SK-N-SH treated with all-trans-retinoic acid at 6 μM for 48 hours (cell line): ENCODE measurements around the gene NDUFS4.

ENCODE experiments used
- ARNTL ChIP-seq: fragments of 450-650 bp; formaldehyde crosslinking; IDR thresholded peaks from 2 replicates; pipeline ENCODE4 v1.5.0; 2020; ENCODE audit warnings: low read depth, mild to moderate bottlenecking, moderate library complexity, borderline replicate concordance
- GLIS3 ChIP-seq: fragments of 250-450 bp; sonication (Bioruptor Pico); IDR thresholded peaks from 2 replicates; pipeline ENCODE4 v1.5.0; 2020; ENCODE audit warnings: mild to moderate bottlenecking, moderate library complexity
- OSR1 ChIP-seq: fragments of 250-450 bp; sonication (Bioruptor Pico); IDR thresholded peaks from 2 replicates; pipeline ENCODE4 v1.8.0; 2022; ENCODE audit warnings: moderate library complexity, mild to moderate bottlenecking, inconsistent platforms
- ZC3H10 ChIP-seq: fragments of 250-450 bp; sonication (Bioruptor Pico); IDR thresholded peaks from 2 replicates; pipeline ENCODE4 v1.5.1; 2021; ENCODE audit warnings: mild to moderate bottlenecking, moderate library complexity
- ZFP3 ChIP-seq: fragments of 250-450 bp; sonication (Bioruptor Pico); IDR thresholded peaks from 2 replicates; pipeline ENCODE4 v1.5.0; 2020; ENCODE audit warnings: mild to moderate bottlenecking, moderate library complexity
- ZNF565 ChIP-seq: fragments of 450-650 bp; formaldehyde crosslinking; conservative IDR thresholded peaks from 2 replicates; pipeline ENCODE4 v1.5.0; 2020; ENCODE audit warnings: low read depth, mild to moderate bottlenecking, moderate library complexity
- ZNF8 ChIP-seq: fragments of 450-650 bp; formaldehyde crosslinking; IDR thresholded peaks from 2 replicates; pipeline ENCODE4 v1.5.0; 2020; ENCODE audit warnings: mild to moderate bottlenecking, moderate library complexity
- TF ChIP-seq, protein P1 (sequence below): fragments of 250-450 bp; sonication (Bioruptor Pico); IDR thresholded peaks from 2 replicates; pipeline ENCODE4 v1.8.0; 2020; ENCODE audit warnings: mild to moderate bottlenecking, moderate library complexity, borderline replicate concordance
- TF ChIP-seq, protein P2 (sequence below): fragments of 250-450 bp; sonication (Bioruptor Pico); IDR thresholded peaks from 2 replicates; pipeline ENCODE4 v1.5.1; 2020; ENCODE audit warnings: low read depth, mild to moderate bottlenecking, moderate library complexity
- TF ChIP-seq, protein P3 (sequence below): fragments of 250-450 bp; sonication (Bioruptor Pico); IDR thresholded peaks from 2 replicates; pipeline ENCODE4 v1.5.0; 2020; ENCODE audit warnings: mild to moderate bottlenecking, moderate library complexity

DNA sequence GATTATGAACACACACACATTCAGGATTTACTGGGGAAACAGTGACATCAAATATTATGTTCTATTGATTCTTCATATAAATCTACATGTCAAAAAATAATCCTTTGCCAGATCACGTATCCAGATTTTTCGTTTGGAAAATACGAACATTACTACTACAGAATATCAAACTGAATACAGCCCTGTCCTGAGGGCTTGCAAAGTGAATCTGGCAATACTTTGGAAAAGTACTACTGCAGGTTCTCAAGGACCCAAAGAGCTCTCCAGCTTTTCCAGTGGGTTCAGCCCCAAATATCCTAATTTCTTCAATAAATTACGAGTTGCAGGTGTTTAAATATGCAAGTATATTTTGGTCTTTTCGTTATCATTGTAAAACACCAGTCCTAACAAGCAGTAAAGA lies 411 bp upstream of the NDUFS4 start:
- TF ChIP-seq ZFP3 (CRISPR knock-in tag) (no peak), ZC3H10 (CRISPR knock-in tag) (no peak), ZNF8 (CRISPR knock-in tag) (no peak), GLIS3 (CRISPR knock-in tag) (no peak), ARNTL (CRISPR knock-in tag) (no peak), ZNF565 (CRISPR knock-in tag) (no peak), OSR1 (no peak)
- TF ChIP-seq, protein P1, sequence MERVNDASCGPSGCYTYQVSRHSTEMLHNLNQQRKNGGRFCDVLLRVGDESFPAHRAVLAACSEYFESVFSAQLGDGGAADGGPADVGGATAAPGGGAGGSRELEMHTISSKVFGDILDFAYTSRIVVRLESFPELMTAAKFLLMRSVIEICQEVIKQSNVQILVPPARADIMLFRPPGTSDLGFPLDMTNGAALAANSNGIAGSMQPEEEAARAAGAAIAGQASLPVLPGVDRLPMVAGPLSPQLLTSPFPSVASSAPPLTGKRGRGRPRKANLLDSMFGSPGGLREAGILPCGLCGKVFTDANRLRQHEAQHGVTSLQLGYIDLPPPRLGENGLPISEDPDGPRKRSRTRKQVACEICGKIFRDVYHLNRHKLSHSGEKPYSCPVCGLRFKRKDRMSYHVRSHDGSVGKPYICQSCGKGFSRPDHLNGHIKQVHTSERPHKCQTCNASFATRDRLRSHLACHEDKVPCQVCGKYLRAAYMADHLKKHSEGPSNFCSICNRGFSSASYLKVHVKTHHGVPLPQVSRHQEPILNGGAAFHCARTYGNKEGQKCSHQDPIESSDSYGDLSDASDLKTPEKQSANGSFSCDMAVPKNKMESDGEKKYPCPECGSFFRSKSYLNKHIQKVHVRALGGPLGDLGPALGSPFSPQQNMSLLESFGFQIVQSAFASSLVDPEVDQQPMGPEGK (CRISPR knock-in tag) = no peak
- TF ChIP-seq, protein P2, sequence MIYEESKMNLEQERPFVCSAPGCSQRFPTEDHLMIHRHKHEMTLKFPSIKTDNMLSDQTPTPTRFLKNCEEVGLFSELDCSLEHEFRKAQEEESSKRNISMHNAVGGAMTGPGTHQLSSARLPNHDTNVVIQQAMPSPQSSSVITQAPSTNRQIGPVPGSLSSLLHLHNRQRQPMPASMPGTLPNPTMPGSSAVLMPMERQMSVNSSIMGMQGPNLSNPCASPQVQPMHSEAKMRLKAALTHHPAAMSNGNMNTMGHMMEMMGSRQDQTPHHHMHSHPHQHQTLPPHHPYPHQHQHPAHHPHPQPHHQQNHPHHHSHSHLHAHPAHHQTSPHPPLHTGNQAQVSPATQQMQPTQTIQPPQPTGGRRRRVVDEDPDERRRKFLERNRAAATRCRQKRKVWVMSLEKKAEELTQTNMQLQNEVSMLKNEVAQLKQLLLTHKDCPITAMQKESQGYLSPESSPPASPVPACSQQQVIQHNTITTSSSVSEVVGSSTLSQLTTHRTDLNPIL (CRISPR knock-in tag) = no peak
- TF ChIP-seq, protein P3, sequence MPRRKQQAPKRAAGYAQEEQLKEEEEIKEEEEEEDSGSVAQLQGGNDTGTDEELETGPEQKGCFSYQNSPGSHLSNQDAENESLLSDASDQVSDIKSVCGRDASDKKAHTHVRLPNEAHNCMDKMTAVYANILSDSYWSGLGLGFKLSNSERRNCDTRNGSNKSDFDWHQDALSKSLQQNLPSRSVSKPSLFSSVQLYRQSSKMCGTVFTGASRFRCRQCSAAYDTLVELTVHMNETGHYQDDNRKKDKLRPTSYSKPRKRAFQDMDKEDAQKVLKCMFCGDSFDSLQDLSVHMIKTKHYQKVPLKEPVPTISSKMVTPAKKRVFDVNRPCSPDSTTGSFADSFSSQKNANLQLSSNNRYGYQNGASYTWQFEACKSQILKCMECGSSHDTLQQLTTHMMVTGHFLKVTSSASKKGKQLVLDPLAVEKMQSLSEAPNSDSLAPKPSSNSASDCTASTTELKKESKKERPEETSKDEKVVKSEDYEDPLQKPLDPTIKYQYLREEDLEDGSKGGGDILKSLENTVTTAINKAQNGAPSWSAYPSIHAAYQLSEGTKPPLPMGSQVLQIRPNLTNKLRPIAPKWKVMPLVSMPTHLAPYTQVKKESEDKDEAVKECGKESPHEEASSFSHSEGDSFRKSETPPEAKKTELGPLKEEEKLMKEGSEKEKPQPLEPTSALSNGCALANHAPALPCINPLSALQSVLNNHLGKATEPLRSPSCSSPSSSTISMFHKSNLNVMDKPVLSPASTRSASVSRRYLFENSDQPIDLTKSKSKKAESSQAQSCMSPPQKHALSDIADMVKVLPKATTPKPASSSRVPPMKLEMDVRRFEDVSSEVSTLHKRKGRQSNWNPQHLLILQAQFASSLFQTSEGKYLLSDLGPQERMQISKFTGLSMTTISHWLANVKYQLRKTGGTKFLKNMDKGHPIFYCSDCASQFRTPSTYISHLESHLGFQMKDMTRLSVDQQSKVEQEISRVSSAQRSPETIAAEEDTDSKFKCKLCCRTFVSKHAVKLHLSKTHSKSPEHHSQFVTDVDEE (CRISPR knock-in tag) = no peak
